Measurements from ENCODE around the gene NOS1AP. TPM values are rescaled to one million over a fixed set of nuclear protein-coding genes. Genes with fewer than 3 reads are reported as not detected.
A peak's percentile ranks its signal among the peaks of the same experiment; 100 is the strongest.

Gene NOS1AP
- total RNA-seq, 1 experiment from 2014 or later, result 14.7 TPM

- TF ChIP-seq MLX (CRISPR knock-in tag; IDR thresholded peaks at IDR 0.05) (no peak), FOXK1 (CRISPR knock-in tag; IDR thresholded peaks at IDR 0.05) (peak; percentile 53; the same call in 1 of the 2 replicates), E2F1 (CRISPR knock-in tag; IDR thresholded peaks at IDR 0.05) (no peak), NR3C1 (CRISPR knock-in tag; conservative IDR thresholded peaks at IDR 0.05; ENCODE audit: low read depth) (no peak), E2F4 (CRISPR knock-in tag; IDR thresholded peaks at IDR 0.05; ENCODE audit: borderline replicate concordance, low read depth) (no peak), RELA (CRISPR knock-in tag; IDR thresholded peaks at IDR 0.05; ENCODE audit: borderline replicate concordance) (no peak), ZNF121 (CRISPR knock-in tag; IDR thresholded peaks at IDR 0.05) (no peak), JAZF1 (CRISPR knock-in tag; IDR thresholded peaks at IDR 0.05) (no peak), FOXP4 (CRISPR knock-in tag; IDR thresholded peaks at IDR 0.05) (peak; percentile 33; the same call in 1 of the 2 replicates), CDX4 (CRISPR knock-in tag; IDR thresholded peaks at IDR 0.05; ENCODE audit: borderline replicate concordance) (no peak), USF2 (CRISPR knock-in tag; IDR thresholded peaks at IDR 0.05) (no peak), STAT6 (CRISPR knock-in tag; conservative IDR thresholded peaks at IDR 0.05; ENCODE audit: low read depth) (no peak), NR1H2 (CRISPR knock-in tag; IDR thresholded peaks at IDR 0.05) (no peak), TCF7 (CRISPR knock-in tag; IDR thresholded peaks at IDR 0.05; ENCODE audit: low read depth) (no peak), OVOL2 (CRISPR knock-in tag; IDR thresholded peaks at IDR 0.05; ENCODE audit: borderline replicate concordance) (no peak), AR (CRISPR knock-in tag; IDR thresholded peaks at IDR 0.05) (no peak), GRHL2 (CRISPR knock-in tag; IDR thresholded peaks at IDR 0.05; ENCODE audit: insufficient replicate concordance, severe bottlenecking) (no peak), ZNF512 (CRISPR knock-in tag; IDR thresholded peaks at IDR 0.05; ENCODE audit: borderline replicate concordance) (no peak), SP1 (CRISPR knock-in tag; conservative IDR thresholded peaks at IDR 0.05) (peak; percentile 42; the same call in 1 of the 2 replicates), PREB (CRISPR knock-in tag; IDR thresholded peaks at IDR 0.05; ENCODE audit: borderline replicate concordance) (no peak), SMAD3 (CRISPR knock-in tag; IDR thresholded peaks at IDR 0.05; ENCODE audit: borderline replicate concordance) (no peak), NFE2L1 (CRISPR knock-in tag; IDR thresholded peaks at IDR 0.05) (0 out of 2 replicates have a peak, but pooled peaks have one; percentile 52)
Measured at GRCh38 chr1:162230096-162230495, 160.6 kb downstream of the NOS1AP start (continued).

All from WTC11 (cell line).